Skeletal muscle tissue (tissue), 4 donors: Measurements from ENCODE around the gene PTMS. TPM values are rescaled to one million over a fixed set of nuclear protein-coding genes. Genes with fewer than 3 reads are reported as not detected.
"Not testable (repeated sequence)": the region's sequence is repeated elsewhere in the genome, so short reads cannot be mapped to it uniquely, and the experiment has no call there.

Experiments used
- H3K27ac ChIP-seq: one replicate; pipeline ENCODE4 v1.7.0; 2013; ENCODE audit warnings: mild to moderate bottlenecking, low read depth, low read length, inconsistent platforms
- H3K27me3 ChIP-seq, 3 donors: one replicate each; pipeline ENCODE4 v1.7.0; 2013; ENCODE audit warnings: low read length in 3 of 3; ENCODE audit not compliant: control insufficient read depth in 3 of 3, insufficient read depth in 3 of 3
- H3K36me3 ChIP-seq, 3 donors: one replicate each; pipeline ENCODE4 v1.7.0; 2013; ENCODE audit warnings: low read length in 3 of 3; ENCODE audit not compliant: control insufficient read depth in 3 of 3, insufficient read depth in 3 of 3
- H3K4me1 ChIP-seq, 3 donors: one replicate each; pipeline ENCODE4 v1.7.0; 2013; ENCODE audit warnings: low read length in 3 of 3, mild to moderate bottlenecking in 3 of 3; ENCODE audit not compliant: control insufficient read depth in 3 of 3, insufficient read depth in 3 of 3
- H3K4me3 ChIP-seq, 3 donors: one replicate each; pipeline ENCODE4 v1.7.0; 2013; ENCODE audit warnings: low read length in 3 of 3
- H3K9ac ChIP-seq, 3 donors: one replicate each; pipeline ENCODE4 v1.7.0; 2013; ENCODE audit warnings: low read length in 3 of 3, mild to moderate bottlenecking in 3 of 3, moderate library complexity in 2 of 3, low read depth in 1 of 3
- H3K9me3 ChIP-seq, 3 donors: one replicate each; pipeline ENCODE4 v1.7.0; 2013; ENCODE audit warnings: low read length in 3 of 3; ENCODE audit not compliant: control insufficient read depth in 3 of 3
- total RNA-seq: library from RNA; depleted of rRNA; stranded (reverse); fragments of >200 nt; gene quantifications from one replicate; pipeline ENCODE4 v1.2.3, GENCODE V29; 2014
- donor health status: Osteomylitis.

The PTMS gene
- total RNA-seq, 1 donor from 2014 or later: 40.2 TPM

DNA sequence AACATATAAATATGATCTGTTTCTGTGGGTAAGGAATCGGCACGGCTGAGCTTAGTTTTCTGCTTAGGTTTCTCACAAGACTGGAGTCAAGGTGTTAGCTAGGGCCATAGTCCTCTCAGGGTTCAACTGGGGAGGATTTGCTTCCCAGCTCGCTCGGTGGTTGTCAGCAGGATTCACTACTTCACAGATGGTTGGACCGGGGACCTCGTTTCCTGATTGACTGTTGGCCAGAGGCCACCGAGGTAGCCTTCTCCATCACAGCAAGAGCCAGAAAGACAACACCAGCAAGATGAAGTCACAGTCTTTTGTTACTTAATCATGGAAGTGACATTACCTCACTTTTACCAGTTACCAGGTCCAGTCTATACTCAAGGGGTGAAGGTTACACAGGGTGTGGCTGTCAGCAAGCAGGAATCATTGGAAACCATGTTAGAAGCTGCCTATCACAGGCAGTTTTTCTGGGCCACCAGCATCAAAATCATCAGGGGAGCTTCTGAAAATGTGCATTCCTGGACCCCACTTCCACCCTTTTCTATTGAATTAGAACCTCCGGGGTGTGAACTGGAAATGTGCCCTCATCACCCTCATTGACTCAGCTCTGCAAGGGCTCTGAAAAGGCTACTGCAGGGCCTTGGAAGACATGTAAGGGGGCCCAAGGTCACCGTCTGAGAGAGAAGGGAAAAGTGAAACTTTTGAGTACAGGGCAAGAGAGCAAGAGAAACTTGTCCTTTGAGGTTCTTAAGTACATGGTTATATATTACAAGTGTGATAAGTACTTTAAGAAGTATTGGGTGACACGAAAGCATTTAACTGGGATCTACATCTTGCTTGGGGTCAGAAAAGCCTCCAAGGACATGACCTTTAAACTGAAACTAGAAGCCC, 31.4 kb upstream of the PTMS start:
- Histone ChIP-seq H3K4me3 (no peak overlapping the region), H3K9ac (peak overlapping the region in 2 of 3 donors; percentile 21 to 41), H3K27ac (no peak overlapping the region), H3K27me3 (no peaks in the 10 kb centered on the region), H3K9me3 (no peaks in the 10 kb centered on the region), H3K4me1 (peaks cover 6 to 11% (median 7%) of the 10 kb centered on the region in 3 donors), H3K36me3 (peaks cover 18 to 27% (median 26%) of the 10 kb centered on the region in 3 donors)

DNA sequence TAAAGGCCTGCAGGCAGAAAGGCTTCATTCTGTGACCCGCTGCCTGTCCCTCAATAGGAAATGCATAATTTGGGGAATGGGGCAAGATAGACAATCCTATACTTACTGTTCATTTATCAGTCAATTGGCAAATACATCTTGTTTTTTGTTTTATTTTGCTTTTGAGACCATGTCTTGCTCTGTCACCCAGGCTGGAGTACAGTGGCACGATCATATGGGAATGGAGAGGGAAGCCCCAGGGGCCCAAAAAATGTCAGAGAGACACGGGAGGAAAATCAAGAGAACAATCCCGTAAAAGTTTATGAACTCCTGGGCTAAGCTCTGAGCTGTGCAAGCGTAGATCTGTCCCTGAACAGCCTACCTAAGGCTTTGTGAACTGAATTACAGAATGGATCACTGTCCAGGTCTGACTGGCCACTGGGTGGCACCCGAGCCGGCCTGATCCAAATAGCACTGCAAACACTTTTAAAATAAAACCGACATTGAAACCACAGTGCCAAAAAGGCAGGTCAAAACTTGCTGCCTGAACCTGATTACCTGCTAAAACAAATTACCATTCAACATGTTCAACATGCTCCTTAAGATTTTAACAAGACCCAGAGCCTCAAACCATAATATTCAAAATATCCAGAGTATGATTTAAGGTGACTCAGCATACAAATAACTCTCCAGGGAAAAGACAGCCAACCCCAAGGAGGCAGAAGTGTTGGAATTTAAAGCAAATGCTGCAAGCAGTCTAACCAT, 30.5 kb upstream of the PTMS start:
- Histone ChIP-seq H3K9ac (peak overlapping the region; percentile 24 to 41 (median 37)), H3K4me1 (peaks cover 6 to 11% (median 7%) of the 10 kb centered on the region in 3 donors), H3K4me3 (no peak overlapping the region), H3K27ac (peak overlapping the region; percentile 67), H3K36me3 (peaks cover 9 to 18% (median 17%) of the 10 kb centered on the region in 3 donors), H3K27me3 (no peaks in the 10 kb centered on the region), H3K9me3 (no peaks in the 10 kb centered on the region)

DNA sequence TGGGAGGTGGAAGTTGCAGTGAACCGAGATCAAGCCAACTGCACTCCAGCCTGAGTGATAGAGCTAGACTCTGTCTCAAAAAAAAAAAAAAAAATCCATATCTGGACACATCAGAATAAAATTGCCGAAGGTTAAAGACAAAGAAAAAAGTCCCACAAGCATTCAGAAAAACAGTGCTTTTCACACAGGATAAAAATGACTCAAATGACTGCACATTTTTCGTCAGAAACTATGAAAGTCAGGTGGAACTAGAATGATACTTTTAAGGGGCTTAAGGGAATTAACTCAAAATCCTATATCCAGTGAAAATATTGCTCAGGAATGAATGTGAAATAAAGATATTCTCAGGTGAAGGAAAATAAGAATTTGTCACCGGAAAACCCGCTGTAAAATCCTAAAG, 29.4 kb upstream of the PTMS start:
- no peaks in the 10 kb centered on the region for H3K27me3 ChIP-seq
- H3K27ac ChIP-seq: no peak overlapping the region
- no peaks in the 10 kb centered on the region for H3K9me3 ChIP-seq
- H3K36me3 ChIP-seq: peaks cover 0 to 8% (median 7%) of the 10 kb centered on the region in 3 donors
- peak overlapping the region in 1 of 3 donors; percentile 14 for H3K9ac ChIP-seq
- H3K4me3 ChIP-seq: no peak overlapping the region
- H3K4me1 ChIP-seq: peaks cover 6 to 11% (median 7%) of the 10 kb centered on the region in 3 donors

DNA sequence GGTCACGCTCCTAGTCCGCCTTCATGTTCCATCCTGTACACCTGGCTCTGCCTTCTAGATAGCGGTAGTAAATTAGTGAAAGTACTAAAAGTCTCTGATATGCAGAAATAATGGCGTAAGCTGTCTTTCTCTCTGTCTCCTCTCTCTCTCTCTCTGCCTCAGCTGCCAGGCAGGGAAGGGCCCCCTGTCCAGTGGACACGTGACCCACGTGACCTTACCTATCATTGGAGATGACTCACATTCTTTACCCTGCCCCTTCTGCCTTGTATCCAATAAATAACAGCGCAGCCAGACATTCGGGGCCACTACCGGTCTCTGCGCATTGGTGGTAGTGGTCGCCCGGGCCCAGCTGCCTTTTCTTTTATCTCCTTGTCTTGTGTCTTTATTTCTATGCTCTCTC, 24.1 kb upstream of the PTMS start:
- not testable (repeated sequence) for H3K4me3 ChIP-seq, H3K9me3 ChIP-seq, H3K27ac ChIP-seq, H3K27me3 ChIP-seq, H3K4me1 ChIP-seq, H3K9ac ChIP-seq, H3K36me3 ChIP-seq

DNA sequence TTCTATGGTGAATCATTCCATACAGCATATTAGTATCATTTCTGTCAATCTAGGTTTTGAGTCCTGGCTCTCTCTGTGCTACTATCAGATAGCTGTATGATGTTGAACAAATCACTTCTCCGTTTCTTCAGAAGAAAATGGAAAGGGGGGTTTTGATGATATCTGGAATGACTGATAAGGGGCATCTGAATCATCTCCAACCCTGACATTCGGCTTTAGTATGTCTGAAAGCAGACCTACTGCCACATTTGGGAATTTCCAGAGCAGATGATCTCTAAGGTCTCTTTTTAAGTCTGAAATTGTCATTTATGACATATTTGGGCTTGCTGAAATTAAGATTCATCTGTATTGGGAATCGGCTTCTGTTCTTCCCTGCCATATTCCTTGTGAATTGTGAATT, 23.3 kb upstream of the PTMS start:
- Histone ChIP-seq H3K27me3 (no peaks in the 10 kb centered on the region), H3K9me3 (no peaks in the 10 kb centered on the region), H3K4me3 (no peak overlapping the region), H3K9ac (no peak overlapping the region), H3K36me3 (peaks cover 14 to 17% (median 15%) of the 10 kb centered on the region in 3 donors), H3K4me1 (peaks cover 5 to 10% (median 6%) of the 10 kb centered on the region in 3 donors), H3K27ac (no peak overlapping the region)

DNA sequence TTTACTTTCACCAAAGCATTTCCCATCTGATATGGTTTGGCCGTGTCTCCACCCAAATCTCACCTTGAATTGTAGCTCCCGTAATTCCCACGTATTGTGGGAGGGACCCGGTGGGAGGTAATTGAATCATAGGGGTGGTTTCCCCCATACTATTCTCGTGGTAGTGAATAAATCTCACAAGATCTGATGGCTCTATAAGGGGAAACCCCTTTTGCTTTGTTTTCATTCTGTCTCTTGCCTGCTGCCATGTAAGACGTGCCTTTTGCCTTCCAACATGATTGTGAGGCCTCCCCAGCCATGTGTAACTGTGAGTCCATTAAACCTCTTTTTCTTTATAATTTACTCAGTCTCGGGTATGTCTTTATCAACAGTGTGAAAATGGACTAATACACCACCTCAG, 22.9 kb upstream of the PTMS start:
- Histone ChIP-seq H3K4me1 (peaks cover 5 to 10% (median 6%) of the 10 kb centered on the region in 3 donors), H3K36me3 (peaks cover 17 to 22% (median 19%) of the 10 kb centered on the region in 3 donors)
- not testable (repeated sequence) for H3K27me3 ChIP-seq, H3K9ac ChIP-seq, H3K9me3 ChIP-seq, H3K27ac ChIP-seq, H3K4me3 ChIP-seq

DNA sequence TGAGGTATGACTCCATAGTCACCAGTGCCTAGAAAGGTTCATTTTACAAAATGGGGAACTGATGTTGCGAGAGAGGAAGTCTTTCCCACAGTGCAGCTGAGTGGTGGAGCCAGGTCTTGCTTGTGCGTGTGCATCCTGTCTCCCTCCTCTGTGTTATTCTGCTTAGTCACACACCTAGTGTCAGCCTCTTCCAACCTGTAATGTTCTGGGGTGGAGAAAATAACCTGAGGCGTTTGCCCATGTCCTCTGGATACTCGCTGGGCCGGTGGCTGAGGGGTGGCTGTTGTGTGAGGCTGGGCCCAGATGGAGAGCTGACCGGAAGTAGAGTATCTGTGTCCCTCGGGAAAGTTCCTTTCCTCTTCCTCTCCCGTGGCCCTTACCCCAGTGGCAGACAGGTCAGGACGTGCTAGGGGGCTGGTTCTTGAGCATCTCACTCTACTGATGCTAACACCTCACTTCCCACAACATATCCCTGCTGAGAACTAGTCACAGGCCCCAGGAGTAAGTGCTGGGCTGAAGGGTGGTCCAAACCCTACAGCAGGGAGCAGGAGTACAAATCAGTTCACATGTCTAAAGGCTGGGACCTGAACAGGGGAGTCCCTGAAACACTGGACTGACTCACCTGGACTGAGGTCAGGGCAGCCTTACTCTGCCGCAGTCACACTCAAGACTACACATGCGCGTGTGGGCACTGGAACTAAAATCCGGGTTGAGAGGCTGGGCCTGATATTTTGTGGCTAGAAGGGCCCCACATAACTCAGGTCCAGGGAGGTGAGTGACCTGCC, 20.2 kb upstream of the PTMS start:
- Histone ChIP-seq H3K4me3 (no peak overlapping the region), H3K9me3 (no peaks in the 10 kb centered on the region), H3K9ac (peak overlapping the region in 1 of 3 donors; percentile 8), H3K4me1 (peaks cover 5 to 10% (median 6%) of the 10 kb centered on the region in 3 donors), H3K36me3 (peaks cover 43 to 45% (median 45%) of the 10 kb centered on the region in 3 donors), H3K27me3 (no peaks in the 10 kb centered on the region), H3K27ac (peak overlapping the region; percentile 40)

DNA sequence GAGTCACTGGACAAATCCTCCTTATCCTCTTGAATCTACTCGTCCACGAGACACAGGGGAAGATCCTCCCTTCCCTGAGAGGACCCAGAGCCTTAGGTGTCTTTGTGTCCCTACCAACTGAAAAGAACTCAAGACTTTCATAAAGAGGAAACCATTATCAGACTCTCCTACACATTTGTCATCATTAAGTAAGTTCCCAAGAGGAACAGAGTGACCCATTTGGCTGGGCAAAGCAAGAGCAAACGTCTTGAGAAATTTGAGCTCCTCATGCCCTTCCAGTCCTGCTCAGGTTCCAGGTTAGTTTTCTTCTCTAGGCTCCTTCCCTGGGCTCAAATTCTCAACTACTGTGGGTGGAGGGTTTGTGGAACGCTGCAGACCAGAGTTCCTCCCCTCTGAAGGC, 18.9 kb upstream of the PTMS start:
- H3K27ac ChIP-seq: no peak overlapping the region
- peaks cover 50 to 56% (median 54%) of the 10 kb centered on the region in 3 donors for H3K36me3 ChIP-seq

DNA sequence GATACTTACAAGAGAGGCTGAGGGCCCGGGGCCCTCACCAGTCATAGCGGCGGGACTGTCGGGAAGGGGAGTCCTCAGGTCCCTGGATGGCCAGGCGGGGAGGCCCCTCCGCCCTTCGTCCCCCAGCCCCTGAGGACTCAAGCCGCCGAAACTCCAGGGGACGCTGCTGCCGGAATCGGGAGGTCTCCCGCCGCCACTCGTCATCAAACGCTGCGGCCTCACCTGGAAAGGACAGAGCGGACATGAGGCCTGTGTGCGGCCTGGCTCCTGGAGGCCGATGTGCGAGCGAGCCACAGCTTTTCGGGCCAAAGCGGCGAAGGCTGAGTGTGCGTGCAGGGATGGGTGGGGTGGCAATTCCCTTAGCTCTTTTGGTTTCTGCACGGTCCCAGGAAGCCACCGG, 17.4 kb upstream of the PTMS start:
- Histone ChIP-seq H3K27ac (no peak overlapping the region), H3K27me3 (no peaks in the 10 kb centered on the region), H3K4me1 (peaks cover 14 to 20% (median 20%) of the 10 kb centered on the region in 3 donors), H3K4me3 (no peak overlapping the region), H3K9ac (no peak overlapping the region), H3K9me3 (no peaks in the 10 kb centered on the region), H3K36me3 (peaks cover 50 to 56% (median 54%) of the 10 kb centered on the region in 3 donors)

More for the DNA sequence above, 18.9 kb upstream of the PTMS start:
- Histone ChIP-seq H3K9ac (no peak overlapping the region), H3K27me3 (no peaks in the 10 kb centered on the region), H3K9me3 (no peaks in the 10 kb centered on the region), H3K4me3 (no peak overlapping the region), H3K4me1 (peaks cover 10 to 16% (median 11%) of the 10 kb centered on the region in 3 donors)
